Natural killer cell (primary cell): Measurements from ENCODE around the gene NUDT16. TPM values are rescaled to one million over a fixed set of nuclear protein-coding genes. Genes with fewer than 3 reads are reported as not detected.

Source experiments
- ATAC-seq, 3 donors: fragments of 150-1000 bp in 2 of 3; fragments of 200-7000 bp in 1 of 3; cut with Tn5 transposase; 1 replicate in 1 of 3; 2 replicates in 2 of 3; pipeline ENCODE4 v1.10.0; 2021; ENCODE audit warnings: mild to moderate bottlenecking in 2 of 3, moderate library complexity in 2 of 3
- DNase-seq, 2 donors: peaks; one replicate each; pipeline versions ENCODE4 v3.0.0 to v3.0.0-alpha.2; 2013 to 2021; ENCODE audit warnings: mixed read lengths in 1 of 2
- H3K27ac ChIP-seq: one replicate; pipeline ENCODE4 v1.5.1; 2013; ENCODE audit warnings: mild to moderate bottlenecking, low read length
- H3K27me3 ChIP-seq: one replicate; pipeline ENCODE4 v1.6.1; 2013; ENCODE audit warnings: low read length; ENCODE audit not compliant: control insufficient read depth, insufficient read depth
- H3K36me3 ChIP-seq: one replicate; pipeline ENCODE4 v1.6.1; 2013; ENCODE audit warnings: low read length; ENCODE audit not compliant: control insufficient read depth, insufficient read depth
- H3K4me1 ChIP-seq: one replicate; pipeline ENCODE4 v1.6.1; 2013; ENCODE audit warnings: low read length; ENCODE audit not compliant: control insufficient read depth, insufficient read depth
- H3K4me3 ChIP-seq: one replicate; pipeline ENCODE4 v1.5.1; 2013; ENCODE audit warnings: low read length
- H3K9me3 ChIP-seq: one replicate; pipeline ENCODE4 v1.6.1; 2013; ENCODE audit warnings: low read length; ENCODE audit not compliant: control insufficient read depth, insufficient read depth
- H3K27ac Mint-ChIP-seq, 2 donors: one replicate each; pipeline ENCODE4 v1.8.0; 2022; ENCODE audit warnings: mild to moderate bottlenecking in 2 of 2, mixed read lengths in 2 of 2, moderate library complexity in 1 of 2
- H3K27me3 Mint-ChIP-seq, 2 donors: one replicate each; pipeline ENCODE4 v1.8.0; 2022; ENCODE audit warnings: low read depth in 2 of 2, mixed read lengths in 2 of 2
- H3K36me3 Mint-ChIP-seq: one replicate; pipeline ENCODE4 v1.8.0; 2022; ENCODE audit warnings: mixed read lengths
- H3K4me1 Mint-ChIP-seq, 2 donors: one replicate each; pipeline ENCODE4 v1.8.0; 2022; ENCODE audit warnings: mixed read lengths in 2 of 2
- H3K4me3 Mint-ChIP-seq: one replicate; pipeline ENCODE4 v1.8.0; 2022; ENCODE audit warnings: mild to moderate bottlenecking, moderate library complexity, mixed read lengths
- H3K9me3 Mint-ChIP-seq, 2 donors: one replicate each; pipeline ENCODE4 v1.8.0; 2022; ENCODE audit warnings: mixed read lengths in 2 of 2
- WGBS: methylation state at CpG from one replicate; pipeline ENCODE4 v1.1.7; 2013; ENCODE audit warnings: missing lambda C conversion rate; ENCODE audit not compliant: insufficient coverage; 5-methylcytosine and 5-hydroxymethylcytosine counted together
- intact Hi-C: fragments of 100-400 bp; cut with micrococcal nuclease; formaldehyde crosslinking; loops from one replicate; pipeline ENCODE4 v1.14.2; 2022
- total RNA-seq, 4 donors: library from RNA; stranded (reverse); fragments of 120-200 nt in 1 of 4; gene quantifications; one replicate each; pipeline versions ENCODE4 v1.2.3 to v1.2.4, GENCODE V29; 2013 to 2022
- TF ChIP-seq, protein P1 (sequence below): fragments of 200-600 bp; IDR thresholded peaks from one replicate; pipeline ENCODE4 v1.8.0; 2022; ENCODE audit warnings: antibody characterized with exemption

NUDT16 gene
- total RNA-seq, 3 donors from 2014 or later (not counting 1 experiment from before 2014, with no cell fraction given) = 9.0 to 10.7 (median 9.7) TPM

- Histone ChIP-seq H3K4me1 (no peaks in the 10 kb centered on the region), H3K27me3 (no peaks in the 10 kb centered on the region), H3K4me3 (no peak overlapping the region), H3K27ac (no peak overlapping the region), H3K9me3 (no peaks in the 10 kb centered on the region), H3K36me3 (no peaks in the 10 kb centered on the region)
- ATAC-seq = no peak
- WGBS = 100% methylated on average over 1 of the region's 1 CpG
- Mint-ChIP-seq H3K27me3 (peaks cover 8 to 10% of the 10 kb centered on the region in 2 donors), H3K4me1 (no peaks in the 10 kb centered on the region), H3K27ac (no peak overlapping the region), H3K9me3 (no peaks in the 10 kb centered on the region), H3K36me3 (no peaks in the 10 kb centered on the region), H3K4me3 (no peak overlapping the region)
- no peak for DNase-seq
- TF ChIP-seq, protein P1, sequence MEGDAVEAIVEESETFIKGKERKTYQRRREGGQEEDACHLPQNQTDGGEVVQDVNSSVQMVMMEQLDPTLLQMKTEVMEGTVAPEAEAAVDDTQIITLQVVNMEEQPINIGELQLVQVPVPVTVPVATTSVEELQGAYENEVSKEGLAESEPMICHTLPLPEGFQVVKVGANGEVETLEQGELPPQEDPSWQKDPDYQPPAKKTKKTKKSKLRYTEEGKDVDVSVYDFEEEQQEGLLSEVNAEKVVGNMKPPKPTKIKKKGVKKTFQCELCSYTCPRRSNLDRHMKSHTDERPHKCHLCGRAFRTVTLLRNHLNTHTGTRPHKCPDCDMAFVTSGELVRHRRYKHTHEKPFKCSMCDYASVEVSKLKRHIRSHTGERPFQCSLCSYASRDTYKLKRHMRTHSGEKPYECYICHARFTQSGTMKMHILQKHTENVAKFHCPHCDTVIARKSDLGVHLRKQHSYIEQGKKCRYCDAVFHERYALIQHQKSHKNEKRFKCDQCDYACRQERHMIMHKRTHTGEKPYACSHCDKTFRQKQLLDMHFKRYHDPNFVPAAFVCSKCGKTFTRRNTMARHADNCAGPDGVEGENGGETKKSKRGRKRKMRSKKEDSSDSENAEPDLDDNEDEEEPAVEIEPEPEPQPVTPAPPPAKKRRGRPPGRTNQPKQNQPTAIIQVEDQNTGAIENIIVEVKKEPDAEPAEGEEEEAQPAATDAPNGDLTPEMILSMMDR = no peak
- intact Hi-C loops = no loop called here
Measured at GRCh38 chr3:131421301-131421700, 39.7 kb downstream of the NUDT16 start.

GRCh38 chr3:131421957-131422498, 40.5 kb downstream of the NUDT16 start:
- Mint-ChIP-seq H3K9me3 (no peaks in the 10 kb centered on the region), H3K36me3 (no peaks in the 10 kb centered on the region), H3K4me1 (no peaks in the 10 kb centered on the region), H3K27ac (no peak overlapping the region), H3K27me3 (peaks cover 5 to 10% of the 10 kb centered on the region in 2 donors), H3K4me3 (no peak overlapping the region)
- no peak overlapping the region for H3K27ac ChIP-seq
- H3K27me3 ChIP-seq = no peaks in the 10 kb centered on the region
- DNase-seq = no peak
- ATAC-seq = no peak
- TF ChIP-seq, protein P1 = no peak
- H3K4me3 ChIP-seq = no peak overlapping the region
- H3K4me1 ChIP-seq = no peaks in the 10 kb centered on the region
- H3K36me3 ChIP-seq = no peaks in the 10 kb centered on the region
- intact Hi-C loops = no loop called here
- no peaks in the 10 kb centered on the region for H3K9me3 ChIP-seq

GRCh38 chr3:131427226-131427625, 45.7 kb downstream of the NUDT16 start:
- DNase-seq (no peak), ATAC-seq (no peak)
- no peak overlapping the region for H3K4me3 Mint-ChIP-seq
- no peak overlapping the region for H3K4me3 ChIP-seq
- H3K9me3 ChIP-seq = no peaks in the 10 kb centered on the region
- intact Hi-C loops = no loop called here
- whole genome bisulfite sequencing = 29% methylated on average over 1 of the region's 2 CpGs
- H3K27me3 ChIP-seq = no peaks in the 10 kb centered on the region
- no peak overlapping the region for H3K27ac Mint-ChIP-seq
- no peak overlapping the region for H3K27ac ChIP-seq
- no peaks in the 10 kb centered on the region for H3K4me1 ChIP-seq
- no peaks in the 10 kb centered on the region for H3K9me3 Mint-ChIP-seq
- TF ChIP-seq, protein P1 = no peak
- peaks cover 5 to 6% of the 10 kb centered on the region in 2 donors for H3K27me3 Mint-ChIP-seq
- H3K4me1 Mint-ChIP-seq = no peaks in the 10 kb centered on the region
- no peaks in the 10 kb centered on the region for H3K36me3 ChIP-seq
- no peaks in the 10 kb centered on the region for H3K36me3 Mint-ChIP-seq

- H3K4me3 ChIP-seq = no peak overlapping the region
- no peak overlapping the region for H3K27ac ChIP-seq
- WGBS = 82% methylated on average over 5 of the region's 5 CpGs
- H3K4me1 ChIP-seq = no peaks in the 10 kb centered on the region
- ATAC-seq (no peak), DNase-seq (no peak)
- intact Hi-C loops = no loop called here
- H3K27ac Mint-ChIP-seq = no peak overlapping the region
- H3K9me3 ChIP-seq = no peaks in the 10 kb centered on the region
- no peaks in the 10 kb centered on the region for H3K9me3 Mint-ChIP-seq
- peaks cover 15 to 43% of the 10 kb centered on the region in 2 donors for H3K27me3 Mint-ChIP-seq
- H3K4me3 Mint-ChIP-seq = no peak overlapping the region
- H3K4me1 Mint-ChIP-seq = no peaks in the 10 kb centered on the region
- TF ChIP-seq, protein P1 = no peak
- H3K36me3 ChIP-seq = no peaks in the 10 kb centered on the region
- H3K27me3 ChIP-seq = no peaks in the 10 kb centered on the region
- H3K36me3 Mint-ChIP-seq = no peaks in the 10 kb centered on the region
Measured at GRCh38 chr3:131431754-131432153, 50.2 kb downstream of the NUDT16 start.
